ENCODE data around the gene IFITM2.

DNA sequence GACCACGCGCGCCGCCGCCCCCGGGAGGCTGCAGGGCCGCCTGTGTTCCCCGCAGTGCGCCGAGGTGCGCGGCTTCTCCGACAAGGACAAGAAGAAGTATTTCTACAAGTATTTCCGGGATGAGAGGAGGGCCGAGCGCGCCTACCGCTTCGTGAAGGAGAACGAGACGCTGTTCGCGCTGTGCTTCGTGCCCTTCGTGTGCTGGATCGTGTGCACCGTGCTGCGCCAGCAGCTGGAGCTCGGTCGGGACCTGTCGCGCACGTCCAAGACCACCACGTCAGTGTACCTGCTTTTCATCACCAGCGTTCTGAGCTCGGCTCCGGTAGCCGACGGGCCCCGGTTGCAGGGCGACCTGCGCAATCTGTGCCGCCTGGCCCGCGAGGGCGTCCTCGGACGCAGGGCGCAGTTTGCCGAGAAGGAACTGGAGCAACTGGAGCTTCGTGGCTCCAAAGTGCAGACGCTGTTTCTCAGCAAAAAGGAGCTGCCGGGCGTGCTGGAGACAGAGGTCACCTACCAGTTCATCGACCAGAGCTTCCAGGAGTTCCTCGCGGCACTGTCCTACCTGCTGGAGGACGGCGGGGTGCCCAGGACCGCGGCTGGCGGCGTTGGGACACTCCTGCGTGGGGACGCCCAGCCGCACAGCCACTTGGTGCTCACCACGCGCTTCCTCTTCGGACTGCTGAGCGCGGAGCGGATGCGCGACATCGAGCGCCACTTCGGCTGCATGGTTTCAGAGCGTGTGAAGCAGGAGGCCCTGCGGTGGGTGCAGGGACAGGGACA, 26.7 kb upstream of the IFITM2 start:
- TF ChIP-seq CREB1 (CRISPR knock-in tag; IDR thresholded peaks at IDR 0.05; ENCODE audit: low read depth) (no peak), EZH2phosphoT487 (IDR thresholded peaks at IDR 0.05; ENCODE audit: unreplicated experiment) (no peak), POLR2AphosphoS5 (IDR thresholded peaks at IDR 0.05; ENCODE audit: low read depth) (no peak)
- TF ChIP-seq, protein P1, sequence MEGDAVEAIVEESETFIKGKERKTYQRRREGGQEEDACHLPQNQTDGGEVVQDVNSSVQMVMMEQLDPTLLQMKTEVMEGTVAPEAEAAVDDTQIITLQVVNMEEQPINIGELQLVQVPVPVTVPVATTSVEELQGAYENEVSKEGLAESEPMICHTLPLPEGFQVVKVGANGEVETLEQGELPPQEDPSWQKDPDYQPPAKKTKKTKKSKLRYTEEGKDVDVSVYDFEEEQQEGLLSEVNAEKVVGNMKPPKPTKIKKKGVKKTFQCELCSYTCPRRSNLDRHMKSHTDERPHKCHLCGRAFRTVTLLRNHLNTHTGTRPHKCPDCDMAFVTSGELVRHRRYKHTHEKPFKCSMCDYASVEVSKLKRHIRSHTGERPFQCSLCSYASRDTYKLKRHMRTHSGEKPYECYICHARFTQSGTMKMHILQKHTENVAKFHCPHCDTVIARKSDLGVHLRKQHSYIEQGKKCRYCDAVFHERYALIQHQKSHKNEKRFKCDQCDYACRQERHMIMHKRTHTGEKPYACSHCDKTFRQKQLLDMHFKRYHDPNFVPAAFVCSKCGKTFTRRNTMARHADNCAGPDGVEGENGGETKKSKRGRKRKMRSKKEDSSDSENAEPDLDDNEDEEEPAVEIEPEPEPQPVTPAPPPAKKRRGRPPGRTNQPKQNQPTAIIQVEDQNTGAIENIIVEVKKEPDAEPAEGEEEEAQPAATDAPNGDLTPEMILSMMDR (conservative IDR thresholded peaks at IDR 0.05; ENCODE audit: low read depth in 2 of 2), result no peak
